Retinal pigment epithelial cell (primary cell): Measurements from ENCODE around the gene LACTBL1.

Source experiments
- DNase-seq: peaks from one replicate; pipeline ENCODE4 v3.0.0-alpha.2; 2010; ENCODE audit warnings: low read depth
- H3K4me3 ChIP-seq: 2 replicates; pipeline ENCODE4 v1.5.1; 2011; ENCODE audit warnings: mild to moderate bottlenecking, low read length, control low read depth, moderate library complexity
- TF ChIP-seq, protein P1 (sequence below): conservative IDR thresholded peaks from 2 replicates; pipeline ENCODE4 v1.5.1; 2011; ENCODE audit warnings: low read depth, low read length, control low read depth, inconsistent platforms

The LACTBL1 gene

DNA sequence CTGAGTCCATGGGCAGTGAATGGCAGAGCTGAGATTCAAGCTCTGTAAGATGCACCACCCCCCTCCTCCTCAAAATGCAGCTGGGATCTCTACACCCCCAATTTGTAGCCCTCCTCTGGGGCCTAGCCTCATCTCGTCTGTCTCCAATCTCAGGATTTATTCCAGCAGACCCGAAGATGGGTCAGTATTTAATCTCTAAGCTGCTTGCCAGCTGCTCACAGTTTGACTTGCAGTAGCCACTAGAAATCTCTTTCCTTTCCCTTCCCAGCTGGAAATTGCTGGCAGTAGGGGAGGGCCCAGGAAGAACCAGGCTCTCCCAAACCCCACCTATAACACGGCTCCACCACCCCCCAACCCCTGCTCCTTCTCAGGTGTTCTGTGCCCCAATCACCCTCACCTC, 1.5 kb downstream of the LACTBL1 start:
- no peak overlapping the region for H3K4me3 ChIP-seq
- TF ChIP-seq, protein P1, sequence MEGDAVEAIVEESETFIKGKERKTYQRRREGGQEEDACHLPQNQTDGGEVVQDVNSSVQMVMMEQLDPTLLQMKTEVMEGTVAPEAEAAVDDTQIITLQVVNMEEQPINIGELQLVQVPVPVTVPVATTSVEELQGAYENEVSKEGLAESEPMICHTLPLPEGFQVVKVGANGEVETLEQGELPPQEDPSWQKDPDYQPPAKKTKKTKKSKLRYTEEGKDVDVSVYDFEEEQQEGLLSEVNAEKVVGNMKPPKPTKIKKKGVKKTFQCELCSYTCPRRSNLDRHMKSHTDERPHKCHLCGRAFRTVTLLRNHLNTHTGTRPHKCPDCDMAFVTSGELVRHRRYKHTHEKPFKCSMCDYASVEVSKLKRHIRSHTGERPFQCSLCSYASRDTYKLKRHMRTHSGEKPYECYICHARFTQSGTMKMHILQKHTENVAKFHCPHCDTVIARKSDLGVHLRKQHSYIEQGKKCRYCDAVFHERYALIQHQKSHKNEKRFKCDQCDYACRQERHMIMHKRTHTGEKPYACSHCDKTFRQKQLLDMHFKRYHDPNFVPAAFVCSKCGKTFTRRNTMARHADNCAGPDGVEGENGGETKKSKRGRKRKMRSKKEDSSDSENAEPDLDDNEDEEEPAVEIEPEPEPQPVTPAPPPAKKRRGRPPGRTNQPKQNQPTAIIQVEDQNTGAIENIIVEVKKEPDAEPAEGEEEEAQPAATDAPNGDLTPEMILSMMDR, result no peak
- DNase-seq, result no peak

DNA sequence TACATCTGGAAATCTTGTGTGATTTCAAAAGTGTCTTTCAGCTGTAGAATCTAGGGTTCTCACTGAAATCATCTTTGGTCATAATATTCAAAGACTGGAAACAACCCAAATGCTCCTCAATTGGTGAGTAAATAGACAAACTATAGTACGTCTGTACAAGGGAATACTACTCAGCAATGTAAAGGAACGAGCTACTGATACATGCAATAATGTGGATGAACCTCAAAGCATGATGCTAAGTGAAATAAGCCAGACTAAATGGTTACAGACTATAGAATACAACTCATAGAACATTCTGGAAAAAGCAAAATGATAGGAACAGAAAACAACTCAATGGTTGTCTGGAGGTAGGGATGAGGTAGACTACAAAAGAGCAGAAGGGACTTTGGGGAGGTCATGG, 2.6 kb downstream of the LACTBL1 start:
- TF ChIP-seq, protein P1, result no peak
- no peak overlapping the region for H3K4me3 ChIP-seq
- no peak for DNase-seq

DNA sequence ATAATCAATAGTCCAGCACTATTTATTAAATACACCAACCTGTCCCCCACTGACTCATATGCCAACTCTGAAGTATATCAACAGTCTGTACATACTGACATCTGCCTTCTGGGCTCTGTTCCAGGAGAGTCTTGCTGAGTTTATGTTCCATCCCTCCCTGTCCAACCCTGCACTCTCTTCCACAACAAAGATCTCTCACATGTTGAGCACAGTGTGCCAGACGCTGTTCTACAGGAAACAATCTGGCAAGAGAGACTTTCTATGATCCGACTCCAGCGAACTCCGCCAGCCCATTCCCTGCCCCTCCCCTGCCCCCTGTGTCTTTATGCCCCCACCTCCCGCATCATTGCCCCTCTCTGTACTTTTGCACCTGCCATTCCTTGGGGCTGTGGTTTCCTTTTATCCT, 3.4 kb downstream of the LACTBL1 start:
- no peak overlapping the region for H3K4me3 ChIP-seq
- DNase-seq, result peak; percentile 68
- TF ChIP-seq, protein P1, result no peak

DNA sequence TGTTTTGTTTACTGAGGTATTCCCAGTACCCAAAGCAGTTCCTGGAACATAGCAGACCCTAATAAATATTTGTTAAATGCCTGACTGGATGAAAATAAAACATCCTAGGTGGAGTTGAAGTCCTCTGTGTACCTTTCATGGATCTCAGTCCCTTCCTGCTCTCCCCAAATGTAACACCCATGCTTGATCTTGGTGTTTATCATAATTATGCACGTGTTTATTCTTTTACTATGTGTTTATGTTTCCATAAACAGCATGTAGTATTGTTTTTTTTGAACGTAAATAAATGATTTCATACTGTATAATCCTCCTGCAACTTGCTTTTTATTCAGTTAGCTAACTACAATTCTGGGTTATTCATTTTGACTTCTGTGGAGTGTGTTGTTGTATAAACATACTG, 4.8 kb downstream of the LACTBL1 start:
- DNase-seq, result no peak
- H3K4me3 ChIP-seq, result no peak overlapping the region
- TF ChIP-seq, protein P1, result no peak

DNA sequence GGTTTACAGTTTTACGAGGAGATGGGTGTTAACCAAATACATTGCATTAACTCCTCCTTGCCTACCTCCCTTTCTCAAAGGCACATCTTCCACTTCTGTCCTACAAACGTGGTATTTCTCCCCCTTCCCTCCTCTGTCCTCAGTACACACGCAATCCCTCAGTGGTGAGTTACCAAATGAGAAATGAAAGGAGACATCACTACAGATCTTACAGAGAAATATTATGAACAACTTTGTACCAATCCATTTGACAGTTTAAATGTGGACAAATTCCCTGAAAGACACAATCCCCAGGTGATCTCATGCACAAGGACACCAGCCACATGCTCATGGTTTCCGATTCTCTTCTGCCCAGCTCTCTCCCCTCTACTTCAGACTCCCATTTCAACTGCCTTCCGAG, 6.4 kb downstream of the LACTBL1 start:
- no peak for DNase-seq
- H3K4me3 ChIP-seq, result no peak overlapping the region
- TF ChIP-seq, protein P1, result no peak

DNA sequence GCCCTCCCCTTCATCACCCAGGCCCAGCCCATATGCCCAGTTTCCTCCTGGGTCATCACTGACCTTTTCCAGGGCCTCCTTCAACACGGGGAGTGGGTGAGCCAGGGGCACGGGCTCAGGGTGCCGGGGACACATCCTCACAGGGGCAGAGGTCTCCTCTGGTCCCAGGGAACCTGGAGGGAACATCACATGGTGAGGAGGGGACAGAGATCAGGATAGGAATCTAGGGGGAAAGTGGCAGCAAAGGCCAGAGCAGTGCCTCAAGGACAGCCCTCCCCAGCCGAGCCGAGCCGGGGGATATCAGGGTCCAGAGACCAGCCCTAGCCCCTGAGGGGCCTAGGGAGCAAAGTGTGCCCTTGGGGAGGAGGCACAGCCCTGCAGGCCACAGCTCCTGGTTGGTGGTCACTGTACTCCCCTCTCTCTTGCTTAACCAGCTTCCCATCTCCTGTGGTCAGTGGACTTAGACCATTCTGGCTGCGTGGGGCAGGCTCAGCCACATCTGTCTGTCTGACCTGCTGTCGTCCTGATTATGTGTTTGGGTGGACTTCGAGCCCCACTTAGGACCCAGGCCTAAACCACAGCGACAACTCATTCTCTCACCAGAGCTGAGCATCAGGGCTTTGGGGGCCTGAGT, 9.5 kb downstream of the LACTBL1 start:
- no peak overlapping the region for H3K4me3 ChIP-seq
- TF ChIP-seq, protein P1, result no peak
- DNase-seq, result no peak

DNA sequence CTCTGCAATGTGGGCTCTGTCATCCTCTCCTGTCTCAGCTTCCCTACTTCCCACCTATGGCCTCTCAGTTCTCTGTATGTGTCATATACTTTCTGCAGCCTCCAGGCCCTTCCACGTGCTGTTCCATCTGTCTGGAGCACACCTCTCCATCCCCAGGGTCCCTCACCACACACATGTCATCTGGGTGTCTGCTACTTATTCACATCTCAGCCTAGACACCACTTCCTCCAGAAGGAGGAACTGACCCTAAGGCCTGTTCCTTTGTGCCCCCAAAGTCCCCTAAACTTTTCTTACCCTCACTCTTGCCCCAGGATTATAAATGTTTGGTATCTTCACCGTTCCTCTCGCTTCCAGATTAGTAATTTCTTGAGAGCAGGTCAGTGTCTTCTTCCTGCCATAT, 10.1 kb downstream of the LACTBL1 start:
- TF ChIP-seq, protein P1, result no peak
- H3K4me3 ChIP-seq, result no peak overlapping the region
- no peak for DNase-seq
